Medulla oblongata (tissue), 1 donor: ENCODE data around the gene IFRD1.

Source experiments
- DNase-seq: peaks from one replicate; pipeline ENCODE4 v3.0.0-alpha.2; 2015; ENCODE audit errors: extremely low spot score

IFRD1 gene

GRCh38 chr7:112449902-112450806 lies at the start of gene IFRD1:
Gene IFRD1 (plus strand): TSS chr7:112450460. CDS start chr7:112450689, 229 bp downstream.
- peak; percentile 100 for DNase-seq

- DNase-seq, result no peak
Observed at GRCh38 chr7:112404321-112404720, 45.9 kb upstream of the IFRD1 start.

GRCh38 chr7:112405286-112405685 lies 45.0 kb upstream of the IFRD1 start:
- DNase-seq, result no peak

GRCh38 chr7:112407261-112407660 lies 43.0 kb upstream of the IFRD1 start:
- no peak for DNase-seq

GRCh38 chr7:112410092-112410491 lies 40.2 kb upstream of the IFRD1 start:
- no peak for DNase-seq

- DNase-seq, result peak; percentile 74
Observed at GRCh38 chr7:112411186-112411795, 39.0 kb upstream of the IFRD1 start.

- peak; percentile 70 for DNase-seq
Observed at GRCh38 chr7:112414855-112415490, 35.3 kb upstream of the IFRD1 start.

- DNase-seq, result no peak
Observed at GRCh38 chr7:112416127-112416526, 34.1 kb upstream of the IFRD1 start.

GRCh38 chr7:112419543-112420130 lies 30.6 kb upstream of the IFRD1 start:
- no peak for DNase-seq

GRCh38 chr7:112420236-112420861 lies 29.9 kb upstream of the IFRD1 start:
- DNase-seq, result peak; percentile 33

- DNase-seq, result peak; percentile 43
Observed at GRCh38 chr7:112421666-112422486, 28.4 kb upstream of the IFRD1 start.

GRCh38 chr7:112422842-112423496 lies 27.3 kb upstream of the IFRD1 start:
- peak; percentile 75 for DNase-seq

GRCh38 chr7:112423987-112424386 lies 26.3 kb upstream of the IFRD1 start:
- no peak for DNase-seq

- no peak for DNase-seq
Observed at GRCh38 chr7:112427984-112428383, 22.3 kb upstream of the IFRD1 start.

GRCh38 chr7:112428715-112429114 lies 21.5 kb upstream of the IFRD1 start:
- no peak for DNase-seq

GRCh38 chr7:112430649-112431048 lies 19.6 kb upstream of the IFRD1 start:
- no peak for DNase-seq

- DNase-seq, result no peak
Observed at GRCh38 chr7:112431803-112432202, 18.5 kb upstream of the IFRD1 start.

- no peak for DNase-seq
Observed at GRCh38 chr7:112433289-112433688, 17.0 kb upstream of the IFRD1 start.

- no peak for DNase-seq
Observed at GRCh38 chr7:112437072-112437471, 13.2 kb upstream of the IFRD1 start.

GRCh38 chr7:112439476-112439875 lies 10.8 kb upstream of the IFRD1 start:
- no peak for DNase-seq
